Tibial nerve (tissue), 4 donors: ENCODE data around the gene PRICKLE1.

Experiments
- CTCF ChIP-seq, 5 experiments: fragments of 200-600 bp in 3 of 5; fragments of 450-650 bp in 2 of 5; sonication (generic) in 3 of 5; IDR thresholded peaks; one replicate each; pipeline ENCODE4 v1.5.1; 2016 to 2019; ENCODE audit warnings: antibody characterized with exemption in 5 of 5, mild to moderate bottlenecking in 3 of 5, moderate library complexity in 2 of 5
- EP300 ChIP-seq, 2 donors: sonication (generic); formaldehyde crosslinking; IDR thresholded peaks; one replicate each; pipeline ENCODE4 v1.6.1; 2017; ENCODE audit warnings: antibody characterized with exemption in 2 of 2, mild to moderate bottlenecking in 1 of 2
- POLR2A ChIP-seq, 2 donors: fragments of 450-650 bp; IDR thresholded peaks; one replicate each; pipeline ENCODE4 v1.6.1; 2017; ENCODE audit warnings: antibody characterized with exemption in 2 of 2, mild to moderate bottlenecking in 2 of 2, moderate library complexity in 2 of 2

GRCh38 chr12:42608196-42608825 lies 18.8 kb upstream of the PRICKLE1 start:
- TF ChIP-seq CTCF (IDR thresholded peaks at IDR 0.05), result no peak
- no peak for TF ChIP-seq EP300 (IDR thresholded peaks at IDR 0.05)
- no peak for TF ChIP-seq POLR2A (IDR thresholded peaks at IDR 0.05)
